Body of pancreas (tissue), 4 donors: ENCODE results near the gene SERPINA1. TPM values are rescaled to one million over a fixed set of nuclear protein-coding genes. Genes with fewer than 3 reads are reported as not detected.

Experiments
- ATAC-seq: fragments of 150-250 bp; one replicate; pipeline ENCODE4 v1.9.1; 2016
- DNase-seq, 4 donors: peaks; one replicate each; pipeline ENCODE4 v3.0.0-alpha.2; 2019
- H3K27ac ChIP-seq, 4 donors: fragments of 200-600 bp; sonication (generic); 1 replicate in 3 of 4; 2 replicates in 1 of 4; pipeline versions ENCODE4 v1.5.1 to v1.6.1; 2016 to 2019; ENCODE audit warnings: mild to moderate bottlenecking in 1 of 4, mixed read lengths in 1 of 4, moderate library complexity in 1 of 4
- H3K27me3 ChIP-seq, 2 donors: fragments of 200-600 bp; sonication (generic); one replicate each; pipeline ENCODE4 v1.6.0; 2016; ENCODE audit warnings: mild to moderate bottlenecking in 1 of 2
- H3K36me3 ChIP-seq, 2 donors: fragments of 200-600 bp; sonication (generic); replicated peaks in 1 of 2; 2 replicates each; pipeline ENCODE4 v1.5.1; 2016; ENCODE audit warnings: low read depth in 2 of 2; ENCODE audit not compliant: insufficient read depth in 1 of 2
- H3K4me1 ChIP-seq: fragments of 200-600 bp; sonication (generic); one replicate; pipeline ENCODE4 v1.6.0; 2016
- H3K4me3 ChIP-seq, 2 donors: fragments of 200-600 bp; sonication (generic); 1 replicate in 1 of 2; 2 replicates in 1 of 2; pipeline ENCODE4 v1.5.1; 2016 to 2019
- H3K9me3 ChIP-seq, 3 donors: fragments of 200-600 bp; sonication (generic); 1 replicate in 2 of 3; 2 replicates in 1 of 3; pipeline ENCODE4 v1.5.1; 2016
- POLR2A ChIP-seq, 3 donors: fragments of 450-650 bp; IDR thresholded peaks; one replicate each; pipeline ENCODE4 v1.6.1; 2016; ENCODE audit warnings: antibody characterized with exemption in 3 of 3, mild to moderate bottlenecking in 2 of 3
- WGBS, 2 donors: methylation state at CpG; one replicate each; pipeline ENCODE4 v1.1.5; 2017; 5-methylcytosine and 5-hydroxymethylcytosine counted together
- intact Hi-C: fragments of 100-400 bp; cut with DNase I; formaldehyde crosslinking; loops from one replicate; pipeline ENCODE4 v1.15.1; 2023
- total RNA-seq, 2 donors: library from RNA; depleted of rRNA; stranded (reverse); fragments of >200 nt; gene quantifications; one replicate each; pipeline ENCODE4 v1.1.0, GENCODE V29; 2016
- TF ChIP-seq, protein P1 (sequence below), 7 experiments: fragments of 450-650 bp in 4 of 7; fragments of 200-600 bp in 3 of 7; sonication (generic) in 3 of 7; IDR thresholded peaks; one replicate each; pipeline ENCODE4 v1.5.1; 2016 to 2019; ENCODE audit warnings: antibody characterized with exemption in 7 of 7

Gene SERPINA1
- total RNA-seq, 2 donors from 2014 or later, result 77.8 to 86.4 TPM

DNA sequence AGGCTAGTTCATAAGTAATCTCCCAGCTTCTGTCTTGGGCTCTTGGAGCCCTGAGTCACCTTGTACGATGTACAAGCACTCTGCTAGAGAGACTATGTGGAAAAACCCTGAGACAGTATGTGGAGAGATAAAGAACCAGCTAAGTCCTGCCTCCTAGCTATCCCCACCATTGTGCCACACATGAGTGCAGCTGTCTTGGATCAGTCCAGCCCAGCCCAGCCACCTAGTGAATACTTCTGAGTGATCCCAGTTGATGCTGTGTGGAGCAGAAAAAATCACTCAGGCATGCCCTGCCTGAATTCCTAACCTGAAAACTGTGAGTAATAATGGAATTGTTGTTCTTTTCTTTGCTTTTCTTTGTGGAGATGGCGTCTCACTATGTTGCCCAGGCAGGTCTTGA, 60.2 kb downstream of the SERPINA1 start:
- WGBS, 2 donors, result 79% methylated on average over 2 of the region's 2 CpGs
- intact Hi-C loops, result no loop called here
- Histone ChIP-seq H3K27me3 (no peaks in the 10 kb centered on the region), H3K36me3 (no peaks in the 10 kb centered on the region), H3K9me3 (no peaks in the 10 kb centered on the region), H3K4me1 (no peaks in the 10 kb centered on the region), H3K27ac (no peak overlapping the region), H3K4me3 (no peak overlapping the region)
- ATAC-seq, result no peak
- TF ChIP-seq, protein P1, sequence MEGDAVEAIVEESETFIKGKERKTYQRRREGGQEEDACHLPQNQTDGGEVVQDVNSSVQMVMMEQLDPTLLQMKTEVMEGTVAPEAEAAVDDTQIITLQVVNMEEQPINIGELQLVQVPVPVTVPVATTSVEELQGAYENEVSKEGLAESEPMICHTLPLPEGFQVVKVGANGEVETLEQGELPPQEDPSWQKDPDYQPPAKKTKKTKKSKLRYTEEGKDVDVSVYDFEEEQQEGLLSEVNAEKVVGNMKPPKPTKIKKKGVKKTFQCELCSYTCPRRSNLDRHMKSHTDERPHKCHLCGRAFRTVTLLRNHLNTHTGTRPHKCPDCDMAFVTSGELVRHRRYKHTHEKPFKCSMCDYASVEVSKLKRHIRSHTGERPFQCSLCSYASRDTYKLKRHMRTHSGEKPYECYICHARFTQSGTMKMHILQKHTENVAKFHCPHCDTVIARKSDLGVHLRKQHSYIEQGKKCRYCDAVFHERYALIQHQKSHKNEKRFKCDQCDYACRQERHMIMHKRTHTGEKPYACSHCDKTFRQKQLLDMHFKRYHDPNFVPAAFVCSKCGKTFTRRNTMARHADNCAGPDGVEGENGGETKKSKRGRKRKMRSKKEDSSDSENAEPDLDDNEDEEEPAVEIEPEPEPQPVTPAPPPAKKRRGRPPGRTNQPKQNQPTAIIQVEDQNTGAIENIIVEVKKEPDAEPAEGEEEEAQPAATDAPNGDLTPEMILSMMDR (IDR thresholded peaks at IDR 0.05), result no peak
- TF ChIP-seq POLR2A (IDR thresholded peaks at IDR 0.05), result no peak
- DNase-seq, result no peak

Other genes with a start within 250 kb of the SERPINA1 start
- 1 to 10 TPM; 1.3 to 2.6 TPM for gene PPP4R4, start 214.3 kb downstream of the SERPINA1 start, total RNA-seq
- gene SERPINA10, start 95.3 kb downstream of the SERPINA1 start, total RNA-seq, result 1 to 10 TPM in 1 of 2 donors, not detected in 1; 3.0 TPM
- 10 to 100 TPM in 1 of 2 donors, 1 to 10 TPM in 1; 6.5 to 10.9 TPM for gene SERPINA6, start 65.3 kb downstream of the SERPINA1 start, total RNA-seq
- not detected for gene SERPINA2, start 21.9 kb downstream of the SERPINA1 start, total RNA-seq
- not detected for gene SERPINA11, start 64.2 kb upstream of the SERPINA1 start, total RNA-seq
- gene SERPINA9, start 87.6 kb upstream of the SERPINA1 start, total RNA-seq, result not detected
- gene SERPINA12, start 120.9 kb upstream of the SERPINA1 start, total RNA-seq, result not detected
- gene SERPINA4, start 172.8 kb upstream of the SERPINA1 start, total RNA-seq, result 10 to 100 TPM; 42.8 to 57.6 TPM
- 100 to 1,000 TPM in 1 of 2 donors, 10 to 100 TPM in 1; 76.0 to 101 TPM for gene SERPINA5, start 192.8 kb upstream of the SERPINA1 start, total RNA-seq
- 1,000 to 10,000 TPM in 1 of 2 donors, 100 to 1,000 TPM in 1; 396 to 1,783 TPM for gene SERPINA3, start 223.8 kb upstream of the SERPINA1 start, total RNA-seq